SU-DHL-6 (cell line): Measurements from ENCODE around the gene PLA2G4B.

Experiments used
- H2AFZ ChIP-seq: fragments of 200-600 bp; sonication (generic); 2 replicates; pipeline ENCODE4 v1.6.1; 2014; ENCODE audit warnings: low read depth, mild to moderate bottlenecking, moderate library complexity, mixed read lengths, antibody characterized with exemption, low read length; ENCODE audit not compliant: severe bottlenecking
- H3F3A ChIP-seq: fragments of 200-600 bp; shearing (Covaris generic); 2 replicates; pipeline ENCODE4 v1.6.0; 2016; ENCODE audit warnings: antibody characterized with exemption, mild to moderate bottlenecking; ENCODE audit not compliant: insufficient read depth
- H3K27ac ChIP-seq: fragments of 200-600 bp; sonication (generic); 2 replicates; pipeline ENCODE4 v1.5.1; 2016; ENCODE audit warnings: low read depth, mild to moderate bottlenecking, low read length, moderate library complexity, mixed read lengths
- H3K27me3 ChIP-seq: fragments of 200-600 bp; sonication (generic), shearing (Covaris generic); 2 replicates; pipeline ENCODE4 v1.6.0; 2014; ENCODE audit warnings: mild to moderate bottlenecking, low read length
- H3K36me3 ChIP-seq: fragments of 200-600 bp; sonication (generic); 2 replicates; pipeline ENCODE4 v1.6.1; 2014; ENCODE audit warnings: mild to moderate bottlenecking, low read length, mixed read lengths
- H3K4me2 ChIP-seq: fragments of 300-600, 200-600 bp; shearing (Covaris generic), sonication (generic); 2 replicates; pipeline ENCODE4 v1.6.0; 2014; ENCODE audit warnings: low read length, low read depth, mild to moderate bottlenecking; ENCODE audit not compliant: poor library complexity, severe bottlenecking
- H3K4me3 ChIP-seq: fragments of 200-600 bp; sonication (generic); 2 replicates; pipeline ENCODE4 v1.5.1; 2014; ENCODE audit warnings: antibody characterized with exemption, low read length, mild to moderate bottlenecking, mixed read lengths; ENCODE audit not compliant: insufficient read depth, poor library complexity, severe bottlenecking
- H3K79me2 ChIP-seq: fragments of 200-600 bp; sonication (generic); 2 replicates; pipeline ENCODE4 v1.6.1; 2014; ENCODE audit warnings: mild to moderate bottlenecking, low read length, moderate library complexity; ENCODE audit not compliant: insufficient read depth
- H3K9ac ChIP-seq: fragments of 200-600 bp; sonication (generic); 2 replicates; pipeline ENCODE4 v1.7.0; 2014; ENCODE audit warnings: mild to moderate bottlenecking, low read length
- H3K9me2 ChIP-seq: fragments of 200-600 bp; sonication (generic); replicated peaks from 2 replicates; pipeline ENCODE4 v1.6.1; 2014; ENCODE audit warnings: low read length; ENCODE audit not compliant: insufficient read depth
- H3K9me3 ChIP-seq: fragments of 200-600 bp; sonication (generic); 2 replicates; pipeline ENCODE4 v1.6.1; 2014; ENCODE audit warnings: low read length, mixed read lengths; ENCODE audit not compliant: insufficient read depth
- H4K20me1 ChIP-seq: fragments of 200-600 bp; sonication (generic); 2 replicates; pipeline ENCODE4 v1.6.1; 2014; ENCODE audit warnings: low read depth, mild to moderate bottlenecking, antibody characterized with exemption, low read length, moderate library complexity, mixed read lengths
- CTCF ChIP-seq: fragments of 200-600 bp; sonication (generic); IDR thresholded peaks from one replicate; pipeline ENCODE4 v1.5.1; 2017; ENCODE audit warnings: antibody characterized with exemption, mild to moderate bottlenecking, low read length, moderate library complexity; ENCODE audit not compliant: insufficient read depth, poor library complexity, severe bottlenecking
- EZH2phosphoT487 ChIP-seq: fragments of 200-600 bp; sonication (generic), shearing (Covaris generic); conservative IDR thresholded peaks from 2 replicates; pipeline ENCODE4 v1.6.1; 2018; ENCODE audit warnings: mild to moderate bottlenecking, antibody characterized with exemption, low read length, moderate library complexity, mixed read lengths

Gene PLA2G4B

GRCh38 chr15:41832875-41833274, 5.8 kb upstream of the PLA2G4B start:
- Histone ChIP-seq H3F3A (no peaks in the 10 kb centered on the region), H2AFZ (no peak overlapping the region), H3K27ac (no peak overlapping the region), H3K9me3 (no peaks in the 10 kb centered on the region), H3K9ac (no peak overlapping the region), H3K4me3 (no peak overlapping the region), H4K20me1 (no peaks in the 10 kb centered on the region), H3K9me2 (no peaks in the 10 kb centered on the region), H3K4me2 (no peak overlapping the region), H3K79me2 (no peaks in the 10 kb centered on the region), H3K27me3 (no peaks in the 10 kb centered on the region), H3K36me3 (no peaks in the 10 kb centered on the region)
- TF ChIP-seq EZH2phosphoT487, result no peak
- TF ChIP-seq CTCF, result no peak

- Histone ChIP-seq H3K36me3 (no peaks in the 10 kb centered on the region), H3K4me3 (no peak overlapping the region), H4K20me1 (no peaks in the 10 kb centered on the region), H3F3A (no peaks in the 10 kb centered on the region), H3K27me3 (no peaks in the 10 kb centered on the region), H3K9me3 (no peaks in the 10 kb centered on the region), H3K4me2 (no peak overlapping the region), H3K79me2 (no peaks in the 10 kb centered on the region), H3K9me2 (no peaks in the 10 kb centered on the region), H2AFZ (no peak overlapping the region), H3K27ac (no peak overlapping the region), H3K9ac (no peak overlapping the region)
- TF ChIP-seq EZH2phosphoT487 (no peak), CTCF (no peak)
Observed at GRCh38 chr15:41834096-41834495, 4.6 kb upstream of the PLA2G4B start.

- no peaks in the 10 kb centered on the region for H3F3A ChIP-seq
- TF ChIP-seq CTCF (no peak), EZH2phosphoT487 (no peak)
- H4K20me1 ChIP-seq, result no peaks in the 10 kb centered on the region
- H3K27ac ChIP-seq, result no peak overlapping the region
- no peak overlapping the region for H3K4me3 ChIP-seq
- H3K4me2 ChIP-seq, result no peak overlapping the region
- no peaks in the 10 kb centered on the region for H3K79me2 ChIP-seq
- H3K27me3 ChIP-seq, result no peaks in the 10 kb centered on the region
- H3K9me2 ChIP-seq, result no peaks in the 10 kb centered on the region
- H3K36me3 ChIP-seq, result no peaks in the 10 kb centered on the region
- no peaks in the 10 kb centered on the region for H3K9me3 ChIP-seq
- H3K9ac ChIP-seq, result no peak overlapping the region
- H2AFZ ChIP-seq, result no peak overlapping the region
Observed at GRCh38 chr15:41836073-41836472, 2.6 kb upstream of the PLA2G4B start.
